GM19043 (cell line): ENCODE measurements around the gene MOGAT3.
"Not testable (repeated sequence)": the region's sequence is repeated elsewhere in the genome, so short reads cannot be mapped to it uniquely, and the experiment has no call there.

Experiments used
- ATAC-seq: cut with Tn5 transposase; IDR thresholded peaks from one replicate; pipeline ENCODE4 v1.9.1; 2021; ENCODE audit warnings: low read depth; ENCODE audit not compliant: unreplicated experiment

Gene MOGAT3

DNA sequence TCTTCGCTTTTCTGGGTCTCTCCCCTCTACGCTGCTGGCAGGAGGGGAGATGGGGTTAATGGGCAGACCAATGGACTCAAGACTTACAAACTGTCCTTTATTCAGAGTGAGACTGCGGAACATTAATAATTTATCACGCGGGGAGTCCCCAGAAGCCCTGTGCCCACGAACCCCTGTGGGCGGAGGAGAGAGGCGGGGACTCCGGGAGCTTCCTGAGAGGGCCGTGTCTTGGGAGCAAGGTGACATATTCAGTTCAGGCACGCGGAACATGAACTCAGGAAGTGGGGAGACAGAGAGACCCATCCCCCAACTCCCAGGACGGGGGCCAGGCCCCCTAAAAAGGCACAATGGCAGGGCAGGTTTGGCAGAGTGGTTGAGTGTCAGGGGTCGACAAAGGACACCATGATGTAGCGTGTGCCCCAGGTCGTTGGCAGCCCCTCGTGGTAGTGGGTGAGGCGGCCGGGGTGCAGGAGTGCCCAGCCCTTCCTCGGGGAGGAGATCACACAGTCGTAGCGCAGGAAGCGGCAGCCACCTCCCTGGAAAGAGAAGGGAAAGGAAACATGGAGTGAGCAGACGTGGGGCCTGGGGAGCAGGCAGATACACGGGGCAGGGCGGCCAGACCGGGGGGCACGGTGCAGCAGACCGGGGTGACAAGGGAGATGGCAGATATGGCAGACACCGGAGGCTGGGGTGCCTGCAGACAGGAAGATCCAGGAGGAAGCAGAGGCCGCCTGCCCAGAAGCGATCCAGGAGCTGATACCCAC lies 5.2 kb upstream of the MOGAT3 start:
- ATAC-seq, result no peak

DNA sequence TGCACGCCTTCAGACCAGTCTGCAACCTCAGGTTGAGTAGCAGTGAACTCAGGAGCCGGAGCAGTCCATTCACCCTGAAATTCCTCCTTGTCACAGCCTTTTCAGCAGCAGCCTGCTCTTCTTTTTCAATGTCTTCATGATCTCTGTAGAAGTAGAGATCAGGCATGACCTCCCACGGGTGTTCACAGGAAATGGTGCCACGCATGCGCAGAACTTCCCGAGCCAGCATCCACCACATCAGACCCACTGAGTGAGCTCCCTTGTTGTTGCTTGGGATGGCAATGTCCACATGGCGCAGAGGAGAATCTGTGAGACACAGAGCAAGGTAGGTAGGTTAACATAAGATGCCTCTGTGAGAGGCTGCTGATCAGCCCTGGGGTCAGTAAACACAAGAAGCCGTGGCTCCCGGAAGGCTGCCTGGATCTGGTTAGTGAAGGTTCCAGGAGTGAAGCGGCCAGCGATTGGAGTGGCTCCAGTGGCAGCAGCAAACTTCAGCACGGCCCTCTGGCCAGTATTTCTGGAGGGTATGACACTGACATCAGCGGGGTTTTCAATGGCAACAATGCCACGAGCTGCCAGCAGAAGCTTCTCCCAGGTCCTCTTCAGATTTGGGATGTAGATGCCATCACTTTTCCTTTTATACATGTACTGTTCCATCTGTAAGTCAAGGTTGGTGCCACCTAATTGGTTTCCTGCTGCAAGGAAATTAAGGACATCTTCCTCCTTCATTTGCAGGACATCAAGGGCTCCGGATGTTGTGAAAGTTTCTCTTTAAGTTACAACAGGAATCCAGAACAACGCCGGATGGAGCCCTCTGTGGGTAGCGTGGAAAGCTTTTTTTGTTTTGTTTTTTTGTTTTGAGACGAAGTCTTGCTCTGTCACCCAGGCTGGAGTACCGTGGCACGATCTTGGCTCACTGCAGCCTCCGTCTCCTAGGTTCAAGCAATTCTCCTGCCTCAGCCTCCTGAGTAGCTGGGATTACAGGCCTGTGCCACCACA lies 3.2 kb upstream of the MOGAT3 start:
- ATAC-seq, result not testable (repeated sequence)

DNA sequence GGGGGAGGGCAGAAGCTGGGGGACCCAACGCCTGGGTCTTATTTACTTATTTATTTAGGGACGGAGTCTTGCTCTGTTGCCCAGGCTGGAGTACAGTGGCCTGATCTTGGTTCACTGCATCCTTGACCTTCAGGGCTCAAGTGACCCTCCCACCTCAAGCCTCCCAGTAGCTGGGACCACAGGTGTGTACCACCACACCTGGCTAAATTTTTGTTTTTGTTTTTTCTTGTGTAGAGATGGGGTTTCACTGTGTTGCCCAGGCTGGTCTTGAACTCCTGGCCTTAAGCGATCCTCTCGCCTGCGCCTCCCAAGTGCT lies 1.7 kb upstream of the MOGAT3 start:
- ATAC-seq, result no peak

DNA sequence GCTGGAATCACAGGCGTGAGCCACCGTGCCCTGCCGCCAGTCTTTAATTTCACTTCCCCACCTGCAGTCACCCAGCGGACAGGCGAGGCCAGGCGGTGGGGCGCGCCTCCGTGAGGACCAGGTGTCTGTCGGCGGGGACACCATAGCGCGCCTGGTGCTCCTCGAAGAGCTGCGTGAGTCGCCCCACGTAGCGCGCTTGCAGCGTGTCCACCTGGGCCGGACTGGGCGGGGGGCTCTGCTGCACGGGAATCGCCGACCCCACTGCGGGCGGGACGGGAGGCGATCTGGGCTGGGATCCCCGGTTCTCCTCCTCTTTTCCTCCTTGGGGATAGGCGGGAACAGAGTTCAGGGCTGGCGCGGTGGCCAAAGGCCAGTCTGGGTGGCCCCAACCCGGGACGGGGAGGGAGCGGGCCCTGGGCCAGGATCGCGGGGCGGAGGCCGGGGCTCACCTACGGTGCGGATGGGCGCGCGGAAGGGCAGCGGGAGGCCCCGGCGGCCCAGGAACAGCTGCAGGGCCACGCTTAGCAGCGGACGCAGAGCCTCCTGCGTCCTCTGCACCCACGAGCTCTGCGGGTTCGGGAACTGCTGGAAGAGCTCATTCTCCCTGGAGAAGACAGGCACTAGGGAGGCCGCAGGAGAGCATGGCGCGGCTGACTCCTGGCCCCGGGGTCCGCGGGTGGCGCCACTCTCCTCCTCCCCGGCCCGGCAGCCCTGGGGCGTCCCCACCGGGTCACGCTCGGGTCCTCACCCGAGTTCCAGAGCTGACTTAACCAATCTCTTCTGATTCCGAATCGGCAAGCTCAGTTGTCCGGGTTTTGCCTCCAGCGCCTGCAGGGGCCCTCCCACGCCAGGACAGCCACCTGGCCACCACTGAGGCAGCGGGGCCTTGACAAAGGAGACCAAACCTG lies 1.1 kb upstream of the MOGAT3 start:
- ATAC-seq, result no peak

DNA sequence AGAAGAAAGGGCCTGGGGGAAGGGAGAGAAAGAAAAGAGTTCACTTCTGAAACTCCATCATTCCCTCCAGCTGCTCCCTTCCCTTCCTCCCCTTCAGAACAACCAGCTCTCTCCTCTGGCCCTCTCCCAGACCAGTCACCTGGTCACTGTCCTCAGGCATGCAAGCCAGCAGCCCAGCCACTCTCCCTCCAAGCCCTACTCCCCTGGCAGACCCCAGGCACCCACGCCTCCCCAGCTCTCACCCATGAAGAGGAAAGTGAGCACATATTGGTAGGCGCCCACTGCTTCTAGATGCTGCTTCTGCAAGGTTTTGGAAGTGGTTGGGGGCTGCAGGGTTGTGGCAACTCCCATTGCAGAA lies 353 bp downstream of the MOGAT3 start:
- no peak for ATAC-seq

DNA sequence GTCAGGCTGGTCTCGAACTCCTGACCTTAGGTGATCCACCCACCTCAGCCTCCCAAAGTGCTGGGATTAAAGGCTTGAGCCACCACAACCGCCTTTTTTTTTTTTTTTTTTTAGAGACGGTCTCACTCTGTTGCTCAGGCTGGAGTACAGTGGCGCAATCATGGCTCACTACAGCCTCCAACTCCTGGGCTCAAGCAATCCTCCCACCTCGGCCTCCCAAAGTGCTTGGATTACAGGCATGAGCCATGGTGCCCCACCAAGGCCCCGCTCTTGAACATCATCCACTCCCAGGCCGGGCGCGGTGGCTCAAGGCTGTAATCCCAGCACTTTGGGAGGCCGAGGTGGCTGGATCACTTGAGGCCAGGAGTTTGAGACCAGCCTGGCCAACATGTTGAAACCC lies 1.3 kb downstream of the MOGAT3 start:
- ATAC-seq, result not testable (repeated sequence)

DNA sequence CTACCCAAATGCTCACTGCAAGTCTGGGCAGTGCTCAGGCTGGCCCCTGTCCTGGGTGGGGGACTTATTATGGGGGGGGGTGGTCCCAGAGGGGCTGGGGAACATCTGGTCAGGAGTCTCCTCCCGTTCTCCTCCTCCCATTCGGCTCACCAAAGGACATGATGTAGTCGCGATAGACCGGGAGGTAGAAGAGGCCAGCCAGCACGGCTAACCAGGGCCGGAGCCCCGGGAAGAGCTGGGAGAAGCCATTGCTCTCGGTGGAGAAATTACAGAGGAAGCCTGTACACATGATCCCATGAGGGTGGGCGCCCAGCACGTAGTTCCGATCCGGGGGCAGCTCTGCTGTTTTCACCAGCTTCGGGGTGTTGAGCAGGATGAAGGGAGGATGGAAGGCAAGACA lies 2.4 kb downstream of the MOGAT3 start:
- ATAC-seq, result no peak

DNA sequence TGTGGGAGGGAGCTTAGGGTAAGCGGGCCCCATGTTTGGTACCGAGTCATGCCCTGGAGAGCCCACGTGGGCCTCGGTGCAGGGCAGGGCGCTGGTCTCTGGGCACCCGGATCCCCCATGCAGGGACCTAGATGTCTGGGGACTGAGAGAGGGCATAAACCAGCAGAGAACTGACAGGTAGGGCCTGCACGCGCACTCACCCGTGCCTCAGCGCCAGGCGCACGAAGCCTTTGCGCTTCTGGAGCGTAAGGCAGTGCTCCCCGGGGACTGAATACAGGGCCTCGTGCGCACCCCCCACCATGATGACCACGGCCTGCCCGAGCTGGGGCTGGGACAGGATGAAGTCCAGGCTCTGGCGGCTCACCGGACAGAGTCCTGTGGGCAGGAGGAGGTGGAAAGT lies 2.8 kb downstream of the MOGAT3 start:
- ATAC-seq, result no peak

DNA sequence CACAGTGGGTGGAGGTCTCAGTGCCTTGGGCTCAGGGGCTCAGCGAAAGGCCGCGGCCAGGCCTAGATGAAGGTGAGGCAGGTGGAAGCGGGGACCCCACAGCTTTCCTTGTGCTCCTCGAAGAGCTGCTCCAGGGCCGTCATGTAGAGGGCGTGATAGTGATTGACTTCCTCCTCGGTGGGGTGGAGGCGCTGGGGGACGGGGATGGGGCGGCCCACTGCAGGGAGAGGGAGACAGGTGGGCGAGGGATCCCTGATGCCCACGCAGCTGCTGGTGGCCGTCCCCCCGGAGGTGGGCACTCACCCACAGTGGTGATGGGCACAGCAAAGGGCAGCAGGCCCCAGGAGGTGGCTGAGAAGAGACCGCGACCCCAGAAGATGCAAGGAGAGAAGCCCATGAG lies 5.0 kb downstream of the MOGAT3 start:
- no peak for ATAC-seq

DNA sequence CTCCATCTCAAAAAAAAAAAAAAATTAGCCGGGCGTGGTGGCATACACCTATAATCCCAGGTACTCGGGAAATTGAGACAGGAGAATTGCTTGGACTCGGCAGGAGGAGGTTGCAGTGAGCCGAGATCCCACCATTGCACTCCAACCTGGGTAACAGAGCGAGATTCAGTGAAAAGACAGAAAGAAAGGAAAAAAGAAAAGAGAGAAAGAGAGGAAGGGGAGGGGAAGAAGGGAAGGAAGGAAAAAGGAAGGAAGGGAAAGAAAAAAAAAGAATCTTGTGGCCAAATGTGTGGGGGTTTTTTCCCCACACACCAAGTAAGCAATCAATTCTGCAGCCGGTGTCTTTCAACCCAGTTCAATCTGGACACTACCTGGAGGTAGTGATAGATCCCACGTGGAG lies 11.7 kb downstream of the MOGAT3 start:
- ATAC-seq, result no peak

DNA sequence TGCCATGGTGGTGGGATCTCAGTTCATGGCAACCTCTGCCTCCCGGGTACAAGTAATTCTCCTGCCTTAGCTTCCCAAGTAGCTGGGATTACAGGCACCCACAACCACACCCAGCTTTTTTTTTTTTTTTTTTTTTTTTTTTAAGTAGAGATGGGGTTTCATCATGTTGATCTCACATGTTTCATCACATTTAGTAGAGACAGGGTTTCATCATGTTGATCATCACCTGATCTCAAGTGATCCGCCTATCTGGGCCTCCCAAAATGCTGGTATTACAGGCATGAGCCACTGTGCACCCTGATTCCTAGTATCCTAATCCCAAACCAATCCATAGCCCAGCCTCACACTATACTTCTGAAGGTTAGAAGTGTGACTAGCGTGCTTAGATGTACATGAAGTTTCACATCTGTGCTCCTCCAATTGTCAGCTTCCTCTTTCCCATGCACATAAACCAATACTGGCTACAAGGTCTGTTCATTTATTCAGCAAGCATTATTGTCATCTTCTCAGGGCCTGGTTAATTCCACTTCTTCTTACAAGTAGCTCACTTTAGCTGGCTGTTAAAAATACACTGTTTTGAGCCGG lies 13.9 kb downstream of the MOGAT3 start:
- ATAC-seq, result no peak

DNA sequence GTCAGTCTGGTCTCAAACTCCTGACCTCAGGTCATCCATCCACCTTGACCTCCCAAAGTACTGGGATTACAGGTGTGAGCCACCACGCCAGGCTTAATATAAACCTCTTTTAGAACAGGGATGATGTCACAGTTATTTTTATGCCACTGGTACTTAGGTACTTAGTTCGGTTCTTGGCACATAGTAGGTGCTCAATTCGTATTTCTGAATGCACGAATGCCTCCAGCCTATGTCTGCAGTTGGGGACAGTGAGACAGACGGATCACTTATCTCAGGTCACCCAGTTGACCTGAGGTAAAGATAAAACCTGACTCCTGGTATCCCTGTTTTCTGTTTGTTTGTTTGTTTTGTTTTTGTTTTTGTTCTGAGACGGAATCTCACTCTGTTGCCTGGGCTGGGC lies 14.6 kb downstream of the MOGAT3 start:
- ATAC-seq, result no peak

DNA sequence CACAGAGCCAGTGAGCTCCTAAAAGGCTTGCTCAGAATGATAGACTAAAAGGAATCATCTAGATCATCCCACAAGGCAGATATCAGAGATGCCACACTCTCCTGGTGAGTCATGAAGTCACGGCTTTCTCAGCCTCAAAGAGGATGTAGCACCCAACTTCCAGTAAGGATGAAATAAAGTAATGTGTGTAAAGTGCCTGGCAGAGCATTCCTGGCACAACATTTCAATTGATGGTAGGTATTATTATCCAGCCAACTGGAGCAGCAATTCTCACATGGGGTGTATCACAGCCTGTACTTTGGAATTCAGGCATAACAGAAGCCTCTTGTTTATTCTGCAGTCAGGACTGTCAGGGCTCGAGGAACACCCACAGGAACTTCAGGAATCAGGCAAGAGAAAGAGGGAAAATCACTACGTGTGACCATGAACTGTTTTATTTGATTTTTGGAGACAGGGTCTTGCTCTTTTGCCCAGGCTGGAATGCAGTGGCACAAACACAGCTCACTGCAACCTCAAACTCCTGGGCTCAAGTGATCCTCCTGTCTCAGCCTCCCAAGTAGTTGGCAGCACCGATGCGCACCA lies 15.5 kb downstream of the MOGAT3 start:
- ATAC-seq, result no peak

DNA sequence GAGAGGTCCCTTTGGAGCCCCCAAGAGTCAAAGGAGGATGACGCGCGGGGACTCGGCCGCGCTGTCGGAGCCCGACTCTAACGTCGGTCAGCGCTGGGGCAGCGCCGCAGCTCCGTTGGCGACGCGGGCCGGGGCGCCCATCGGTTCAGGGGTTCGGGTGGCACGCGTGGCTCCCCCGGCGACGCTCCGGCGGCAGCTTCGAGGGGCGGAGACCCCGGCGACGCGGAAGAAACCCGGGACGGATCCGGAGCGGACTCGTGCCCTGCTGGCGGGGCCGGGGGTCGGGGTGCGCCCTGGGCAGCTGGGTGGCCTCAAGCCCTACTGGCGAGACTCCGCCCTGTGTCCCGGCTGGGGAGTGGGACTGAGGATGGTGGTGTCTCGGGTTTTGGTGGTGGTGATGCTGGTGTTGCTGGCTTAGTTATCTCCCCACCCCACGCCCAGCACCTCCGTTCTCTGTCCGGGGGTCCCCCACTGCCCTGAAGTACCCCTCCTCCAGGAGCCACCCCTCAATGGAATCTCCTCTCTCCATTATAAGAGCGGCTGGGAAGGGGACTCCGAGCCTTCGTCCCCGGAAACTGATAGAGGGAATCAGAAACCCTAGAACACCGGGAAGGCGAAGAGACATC lies 20.6 kb downstream of the MOGAT3 start, which contains the start of gene NAT16:
Gene NAT16, minus strand, starts transcription at position 164 of the 626 bp plus-strand sequence. CDS start 5,486 bp downstream, outside the sequence.
- no peak for ATAC-seq

DNA sequence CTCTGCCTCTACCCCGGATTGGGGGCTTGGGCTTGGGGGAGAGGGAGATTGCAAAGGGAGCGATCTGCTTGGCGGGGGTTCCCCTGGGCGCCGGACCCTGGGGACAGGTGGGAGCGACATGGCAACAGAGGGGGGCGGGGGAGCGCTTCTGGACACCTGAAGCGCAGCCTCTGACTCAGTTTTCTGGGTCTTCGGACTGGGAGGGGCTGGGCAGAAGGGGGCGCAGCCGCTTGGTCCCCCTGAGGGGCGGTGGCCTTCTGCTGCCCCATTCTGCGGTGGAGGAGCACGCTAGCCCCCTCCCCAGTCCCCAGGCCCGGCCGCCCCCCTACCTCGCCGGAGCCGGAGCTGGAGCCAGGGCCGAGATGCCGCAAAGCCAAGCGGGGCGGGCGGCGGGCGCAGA lies 21.1 kb downstream of the MOGAT3 start:
- no peak for ATAC-seq

DNA sequence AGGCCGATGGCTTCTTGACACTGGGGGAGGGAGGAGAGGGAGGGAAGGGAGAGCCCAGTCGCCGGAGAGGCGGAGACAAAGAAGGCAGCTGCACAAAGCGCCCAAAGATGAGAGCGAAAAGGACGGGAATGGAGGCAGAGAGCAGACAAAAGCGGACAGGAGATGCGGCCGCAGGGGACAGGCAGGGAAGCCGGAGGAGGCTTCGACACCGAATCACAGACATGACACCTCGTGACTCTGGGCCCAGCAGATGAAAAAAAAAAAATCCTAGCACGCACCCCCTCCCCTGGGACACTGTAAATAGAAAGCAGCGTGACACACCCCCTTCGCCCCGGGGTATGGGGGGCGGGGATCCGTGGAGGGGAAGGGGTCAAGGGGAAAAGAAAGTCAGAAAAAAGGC lies 21.7 kb downstream of the MOGAT3 start:
- no peak for ATAC-seq

DNA sequence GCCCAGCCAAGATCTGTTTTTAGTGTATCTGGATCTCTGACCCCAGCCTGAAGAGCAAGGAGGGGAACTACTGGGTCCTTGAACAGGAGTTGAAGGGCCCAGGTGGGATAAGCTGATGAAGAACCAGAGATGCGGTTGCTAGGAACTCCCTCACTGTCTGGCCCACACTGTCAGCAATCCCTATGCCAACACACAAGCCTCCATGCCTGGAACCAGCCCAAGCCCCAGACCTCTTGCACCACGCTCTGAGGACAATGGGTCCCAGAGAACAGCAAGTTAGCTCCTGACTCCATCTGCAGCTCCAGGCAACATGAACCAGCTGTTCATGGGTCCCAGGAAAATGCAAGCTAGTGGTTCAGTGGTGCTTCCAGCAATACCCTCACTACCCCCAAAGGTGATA lies 23.2 kb downstream of the MOGAT3 start:
- ATAC-seq, result no peak

DNA sequence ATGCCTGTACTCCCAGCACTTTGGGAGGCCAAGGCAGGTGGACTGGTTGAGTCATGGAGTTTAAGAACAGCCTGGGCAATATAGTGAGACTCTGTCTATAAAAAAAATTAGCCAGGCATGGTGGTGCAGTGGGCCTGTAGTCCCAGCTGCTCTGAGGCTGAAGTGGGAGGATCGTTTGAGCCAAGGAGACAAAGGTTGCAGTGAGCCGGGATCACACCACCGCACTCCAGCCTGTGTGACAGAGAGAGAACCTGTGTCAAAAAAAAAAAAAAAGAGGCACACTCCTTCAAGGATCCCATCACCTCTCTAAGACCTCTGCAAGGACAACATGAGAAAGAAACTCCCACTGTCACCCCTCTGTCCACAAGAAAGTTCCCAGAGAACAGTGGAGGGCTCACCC lies 25.2 kb downstream of the MOGAT3 start:
- ATAC-seq, result no peak

DNA sequence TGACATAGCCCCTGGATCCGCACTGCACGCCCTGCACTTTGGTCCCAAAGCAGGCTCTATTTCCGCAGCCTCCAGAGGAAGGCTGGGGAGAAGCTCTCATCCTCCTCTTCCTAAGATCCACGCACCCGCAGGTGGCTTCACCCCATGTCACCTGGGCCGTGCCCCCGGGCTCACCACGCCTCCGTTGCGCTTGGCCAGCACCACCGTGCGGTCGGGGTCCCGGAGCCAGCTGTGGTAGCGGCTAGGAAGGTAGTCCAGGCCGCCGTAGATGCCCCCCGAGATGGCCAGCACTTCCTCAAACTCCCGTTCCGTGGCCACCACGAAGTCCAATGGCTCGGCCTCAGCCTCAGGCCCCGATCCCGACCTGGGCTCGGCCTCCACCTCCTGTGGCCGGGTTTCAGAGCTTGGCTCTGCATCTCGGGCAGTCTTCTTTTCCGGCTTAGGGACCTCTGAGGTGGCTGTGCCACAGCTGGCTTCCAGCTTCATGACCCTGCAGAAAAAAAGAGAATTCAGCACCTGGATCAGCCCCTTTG lies 26.4 kb downstream of the MOGAT3 start:
- ATAC-seq, result no peak
